Camera-type eye (tissue), 1 donor: ENCODE results near the gene PCNX3. TPM values are rescaled to one million over a fixed set of nuclear protein-coding genes. Genes with fewer than 3 reads are reported as not detected.

Experiments
- total RNA-seq: library from RNA; depleted of rRNA; stranded (reverse); fragments of >200 nt; gene quantifications from one replicate; pipeline ENCODE4 v1.2.3, GENCODE V29; 2014

The PCNX3 gene
- 19.2 TPM for total RNA-seq

DNA sequence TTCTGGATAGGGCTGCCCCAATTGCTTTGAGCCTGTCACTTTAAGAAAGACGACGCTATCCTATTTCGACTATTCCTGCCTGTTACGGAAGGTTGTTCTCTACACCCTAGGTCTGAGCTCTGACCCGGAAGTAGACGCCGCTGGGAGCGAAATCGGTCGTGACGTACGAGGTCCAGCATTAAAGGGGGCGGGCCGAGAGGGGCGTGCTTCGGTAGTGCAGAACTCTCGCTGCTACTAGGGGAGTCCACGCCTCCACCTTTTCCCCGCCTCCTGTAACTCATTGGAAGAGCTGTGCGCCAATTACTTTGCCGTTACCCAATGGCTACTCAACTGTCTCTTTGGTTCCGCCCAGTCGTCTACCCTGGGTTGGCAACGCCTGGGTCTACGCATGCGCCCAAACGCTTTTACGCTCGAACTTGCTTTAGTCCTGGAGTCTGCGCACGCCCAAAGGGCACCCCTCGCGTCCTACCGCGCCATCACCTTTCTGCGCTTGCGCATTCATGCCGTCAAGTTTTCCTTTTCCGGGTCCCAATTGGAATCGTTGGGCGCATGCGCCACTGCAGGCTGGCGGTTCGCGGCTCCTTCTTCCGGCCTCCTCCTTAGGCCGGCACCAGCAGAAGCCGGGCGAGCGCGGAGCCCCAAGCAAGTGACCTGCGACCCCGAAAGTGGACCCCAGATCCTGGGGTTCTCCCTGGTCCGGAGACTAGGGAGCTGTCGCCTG lies at the start of gene PCNX3:
TSS of gene PCNX3 (plus strand) at position 548 of the 721 bp plus-strand sequence. CDS start 536 bp downstream, outside the sequence.

DNA sequence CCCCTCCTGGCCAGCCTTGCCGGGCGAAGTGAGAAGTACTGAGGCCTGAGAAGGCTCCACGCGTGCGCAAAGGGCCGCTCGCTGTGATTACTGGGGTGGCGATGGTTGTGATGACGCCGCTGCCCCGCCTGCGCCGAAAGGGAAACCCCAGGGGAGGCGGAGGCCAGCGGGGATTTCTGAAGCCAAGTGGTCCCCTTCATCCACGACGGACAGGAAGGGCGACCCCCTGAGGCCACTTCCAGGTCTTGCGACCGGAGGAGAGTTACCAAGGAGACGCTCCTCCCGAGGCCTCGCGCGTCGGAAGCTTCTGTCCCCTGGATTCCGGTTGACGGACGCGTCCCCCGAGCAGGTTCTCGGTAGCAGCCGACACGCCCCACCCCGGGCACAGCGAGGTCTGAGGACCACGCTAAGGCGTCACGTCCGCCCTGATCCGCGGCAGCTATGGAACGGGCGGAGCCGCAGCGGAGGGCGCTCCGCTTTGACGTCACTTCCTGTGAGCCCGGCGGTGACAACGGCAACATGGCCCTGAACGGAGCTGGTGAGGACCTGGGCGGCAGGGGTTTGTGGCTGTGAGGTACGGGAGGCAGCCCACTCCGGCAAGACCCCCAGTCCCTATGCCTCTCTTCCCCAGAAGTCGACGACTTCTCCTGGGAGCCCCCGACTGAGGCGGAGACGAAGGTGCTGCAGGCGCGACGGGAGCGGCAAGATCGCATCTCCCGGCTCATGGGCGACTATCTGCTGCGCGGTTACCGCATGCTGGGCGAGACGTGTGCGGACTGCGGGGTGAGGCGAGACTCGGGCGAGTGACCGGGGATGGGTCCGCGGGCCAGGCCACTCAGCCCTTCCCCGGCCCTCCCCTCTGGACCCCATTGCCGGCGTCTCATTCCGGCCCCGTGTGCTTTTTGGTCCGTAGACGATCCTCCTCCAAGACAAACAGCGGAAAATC lies 45.3 kb upstream of the PCNX3 start, which contains the start of gene ZNRD2:
TSS of gene ZNRD2 (plus strand) at position 505 of the 946 bp plus-strand sequence. CDS start at position 520, 15 bp downstream.

DNA sequence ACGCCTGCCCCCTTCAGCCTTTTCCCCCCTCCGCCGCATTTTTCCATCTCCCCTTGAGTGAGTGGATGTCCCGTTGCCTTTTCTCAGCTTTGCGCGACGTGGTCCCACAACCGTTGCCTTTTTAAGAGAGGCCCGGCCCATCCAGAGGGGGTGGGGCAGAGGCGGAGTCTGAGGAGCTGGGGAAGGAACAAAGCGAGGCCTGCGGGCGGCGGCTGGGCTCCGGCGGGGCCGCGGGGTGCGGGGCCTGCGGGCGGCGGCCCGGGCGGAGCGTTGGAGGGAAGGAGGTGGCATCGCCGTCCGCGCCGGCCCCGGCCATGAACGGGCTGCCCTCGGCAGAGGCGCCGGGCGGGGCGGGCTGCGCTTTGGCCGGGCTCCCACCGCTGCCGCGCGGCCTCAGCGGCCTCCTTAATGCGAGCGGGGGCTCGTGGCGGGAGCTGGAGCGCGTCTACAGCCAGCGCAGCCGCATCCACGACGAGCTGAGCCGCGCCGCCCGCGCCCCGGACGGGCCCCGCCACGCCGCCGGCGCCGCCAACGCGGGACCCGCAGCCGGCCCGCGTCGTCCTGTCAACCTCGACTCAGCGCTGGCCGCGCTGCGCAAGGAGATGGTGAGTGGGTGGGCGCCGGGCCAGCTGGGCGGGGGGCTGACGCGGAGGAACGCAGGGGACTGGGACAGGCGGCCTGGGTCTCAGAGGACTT lies 43.1 kb upstream of the PCNX3 start, which contains the start of gene FAM89B:
TSS of gene FAM89B (plus strand) at position 183 of the 696 bp plus-strand sequence. CDS start at position 315, 132 bp downstream.

DNA sequence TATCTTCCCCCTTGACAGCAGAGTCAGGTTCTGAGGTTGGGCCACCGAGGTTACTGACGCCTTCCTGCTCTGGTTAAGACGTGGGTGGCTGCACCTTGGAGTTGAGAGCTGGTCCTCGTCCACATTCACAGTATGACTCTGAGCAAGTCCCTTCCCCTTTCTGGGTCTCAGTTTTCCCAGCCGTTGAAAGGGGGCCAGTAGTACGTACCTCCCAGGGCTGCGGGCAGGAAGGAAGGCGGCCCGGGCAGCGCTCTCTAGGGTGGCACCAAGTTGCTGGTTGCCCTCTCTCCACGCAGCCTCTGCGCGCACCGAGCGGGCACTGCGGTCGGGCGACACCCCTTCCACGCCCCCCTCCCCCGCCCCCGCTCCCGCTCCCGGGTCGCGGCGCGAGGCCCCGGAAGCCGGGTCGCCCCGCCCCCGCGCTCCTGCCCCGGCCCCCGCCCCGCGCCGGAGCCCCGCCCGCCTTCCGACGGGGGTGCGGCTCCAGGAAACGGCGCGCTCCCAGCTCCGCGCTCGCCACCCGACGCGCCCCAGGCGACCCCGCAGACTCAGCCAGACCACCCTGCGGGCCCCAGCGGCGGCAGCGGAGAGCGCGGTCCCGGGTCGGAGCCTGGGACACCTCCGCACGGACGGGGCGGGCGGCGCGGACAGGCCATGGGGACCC lies 39.9 kb upstream of the PCNX3 start, which contains the start of gene EHBP1L1:
TSS of gene EHBP1L1 (plus strand) at position 486 of the 664 bp plus-strand sequence. CDS start 250 bp downstream, outside the sequence.

DNA sequence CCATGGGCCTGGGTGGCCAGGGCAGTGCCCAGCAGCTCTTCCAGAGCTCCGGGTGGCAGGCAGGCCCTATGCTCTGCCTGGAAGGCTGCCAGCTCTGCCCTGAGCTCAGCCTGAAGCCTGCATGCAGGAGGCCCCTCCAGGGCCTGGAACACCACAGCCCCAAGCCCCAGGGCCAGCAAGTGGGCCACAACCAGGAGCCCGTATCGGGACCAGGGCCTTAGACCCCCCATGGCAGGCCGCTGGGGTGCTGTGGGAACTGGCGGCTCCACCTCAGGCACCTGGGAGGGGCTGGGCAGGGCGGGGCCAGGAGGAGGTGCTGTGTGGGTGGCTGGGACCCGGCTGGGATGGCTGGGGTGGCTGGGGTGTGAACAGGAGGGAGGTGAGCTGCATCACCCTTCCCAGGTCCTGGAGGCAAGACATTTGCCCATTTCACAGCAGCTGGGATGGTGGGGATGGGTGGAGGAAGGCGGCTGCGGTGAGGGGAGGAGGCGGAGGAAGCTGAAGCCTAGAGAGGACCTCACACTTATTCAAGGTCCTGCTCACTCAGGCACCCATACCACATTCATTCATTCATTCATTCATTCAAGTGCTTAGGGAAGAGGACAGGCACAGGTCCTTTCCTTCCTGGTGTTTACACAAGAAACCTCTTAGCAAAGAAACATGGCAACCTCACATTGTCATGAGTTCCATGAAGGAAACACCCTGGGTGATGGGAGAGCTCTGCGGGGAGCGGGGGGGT lies 19.9 kb upstream of the PCNX3 start, which contains the start of gene KCNK7:
TSS of gene KCNK7 (minus strand) at position 258 of the 739 bp plus-strand sequence. CDS start at position 230, 28 bp downstream.

DNA sequence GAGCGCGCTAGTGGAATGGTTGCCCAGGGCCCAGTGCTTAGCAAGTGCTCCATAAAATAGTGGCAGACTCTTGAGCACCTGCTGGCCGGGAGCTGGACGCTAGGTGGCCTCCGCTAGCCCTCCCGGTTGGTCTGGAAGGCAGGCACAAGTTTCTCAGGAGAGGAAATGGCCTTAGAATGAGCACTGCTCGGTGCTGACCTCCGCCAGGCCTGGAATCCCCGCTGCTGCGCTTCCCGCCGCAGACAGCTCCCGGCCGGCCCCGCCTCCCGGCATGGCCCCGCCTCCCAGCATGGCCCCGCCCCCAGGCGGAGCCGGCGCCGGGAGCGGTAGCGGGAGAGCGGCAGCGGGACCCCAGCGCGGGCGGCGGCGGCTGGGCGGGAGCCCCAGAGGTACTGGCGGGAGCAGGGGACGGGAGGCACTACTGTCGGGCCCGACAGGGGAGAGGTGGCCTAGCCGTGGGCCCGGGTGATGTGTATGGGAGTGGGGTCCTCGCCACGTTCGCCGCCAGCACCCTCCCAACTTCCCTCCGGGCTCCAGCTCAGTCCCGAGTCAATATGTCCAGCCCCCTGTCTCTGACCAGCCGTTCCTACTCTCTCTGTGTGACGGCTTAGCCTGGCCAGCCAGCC lies 22.3 kb downstream of the PCNX3 start, which contains the start of gene SIPA1:
TSS of gene SIPA1 (plus strand) at position 308 of the 626 bp plus-strand sequence. CDS start 2,821 bp downstream, outside the sequence.

DNA sequence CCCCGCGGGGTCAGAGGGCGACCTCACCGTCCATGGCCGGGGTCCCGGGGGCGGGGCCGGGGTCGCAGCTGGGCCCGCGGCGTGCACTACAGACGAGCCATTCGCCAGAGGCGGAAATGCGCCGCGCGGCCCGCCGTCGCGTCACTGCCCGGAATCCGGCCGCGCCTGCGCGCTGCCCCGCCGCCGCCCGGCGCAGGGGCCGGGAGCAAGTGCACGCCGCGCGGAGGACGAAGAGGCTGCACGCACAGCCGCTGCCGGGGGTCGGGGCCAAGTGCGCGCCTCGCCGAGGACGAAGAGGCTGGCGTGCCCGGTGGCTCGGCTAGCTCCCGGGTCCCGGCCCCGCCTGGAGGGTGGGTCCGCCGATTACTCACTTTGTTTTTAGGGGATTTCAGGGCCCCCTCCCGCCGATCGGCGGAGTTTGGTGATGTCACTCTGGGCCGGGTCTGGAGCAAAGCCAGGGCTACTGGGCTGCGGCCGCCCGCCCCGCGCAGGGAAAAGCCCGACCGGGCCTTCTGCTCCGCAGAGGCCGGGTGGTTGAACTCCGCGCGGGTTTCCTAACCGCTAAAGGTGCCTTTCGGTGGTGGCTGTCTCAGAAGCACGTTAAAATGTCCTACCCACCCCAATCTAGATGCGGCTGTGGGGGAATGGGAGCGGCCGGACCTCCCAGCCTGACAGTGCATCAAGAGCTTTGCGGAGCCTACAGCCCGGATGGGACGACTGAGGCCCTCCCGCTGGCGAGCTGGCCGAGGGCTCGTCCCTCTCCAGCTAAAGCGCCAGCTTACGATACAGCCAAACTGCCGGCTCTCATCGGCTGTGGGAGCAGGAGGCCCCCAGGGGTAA lies 47.4 kb downstream of the PCNX3 start, which contains the start of gene RELA:
TSS of gene RELA (minus strand) at position 118 of the 840 bp plus-strand sequence. CDS start at position 34, 84 bp downstream.

Other genes starting within 250 kb of the PCNX3 start
- 3.5 TPM for gene SLC25A45, start 233.1 kb upstream of the PCNX3 start, total RNA-seq
- gene FRMD8, start 229.1 kb upstream of the PCNX3 start, total RNA-seq = 35.2 TPM
- gene NEAT1, start 193.0 kb upstream of the PCNX3 start, total RNA-seq = 82.1 TPM
- gene MALAT1, start 116.7 kb upstream of the PCNX3 start, total RNA-seq = 30,401 TPM
- gene SCYL1, start 90.7 kb upstream of the PCNX3 start, total RNA-seq = 57.6 TPM
- 190 TPM for gene LTBP3, start 57.4 kb upstream of the PCNX3 start, total RNA-seq
- gene ZNRD2, start 45.3 kb upstream of the PCNX3 start, total RNA-seq = 28.4 TPM
- gene FAM89B, start 43.2 kb upstream of the PCNX3 start, total RNA-seq = 17.2 TPM
- gene EHBP1L1, start 39.7 kb upstream of the PCNX3 start, total RNA-seq = 51.2 TPM
- gene KCNK7, start 20.0 kb upstream of the PCNX3 start, total RNA-seq = 0.99 TPM
- 29.9 TPM for gene MAP3K11, start 1.6 kb upstream of the PCNX3 start, total RNA-seq
- 16.2 TPM for gene SIPA1, start 22.3 kb downstream of the PCNX3 start, total RNA-seq
- gene RELA, start 47.1 kb downstream of the PCNX3 start, total RNA-seq = 24.5 TPM
- gene KAT5, start 96.5 kb downstream of the PCNX3 start, total RNA-seq = 58.7 TPM
- gene RNASEH2C, start 105.0 kb downstream of the PCNX3 start, total RNA-seq = 38.4 TPM
- gene AP5B1, start 165.2 kb downstream of the PCNX3 start, total RNA-seq = 8.6 TPM
- 0.49 TPM for gene OVOL1, start 171.3 kb downstream of the PCNX3 start, total RNA-seq
- gene SNX32, start 218.2 kb downstream of the PCNX3 start, total RNA-seq = 3.1 TPM
- 451 TPM for gene CFL1, start 242.4 kb downstream of the PCNX3 start, total RNA-seq
- 42.3 TPM for gene MUS81, start 244.7 kb downstream of the PCNX3 start, total RNA-seq